Type B pancreatic cell (in vitro differentiated cells): ENCODE measurements around the gene UGT2B17. TPM values are rescaled to one million over a fixed set of nuclear protein-coding genes. Genes with fewer than 3 reads are reported as not detected.
"Not testable (repeated sequence)": the region's sequence is repeated elsewhere in the genome, so short reads cannot be mapped to it uniquely, and the experiment has no call there.

Experiments
- DNase-seq: peaks from one replicate; pipeline ENCODE4 v3.0.0; 2021; ENCODE audit warnings: mixed read lengths; ENCODE audit not compliant: unreplicated experiment; ENCODE audit errors: extremely low spot score
- H3K27ac Mint-ChIP-seq: 2 replicates; pipeline ENCODE4 v1.8.0; 2021; ENCODE audit warnings: mild to moderate bottlenecking, mixed read lengths
- H3K27me3 Mint-ChIP-seq: 2 replicates; pipeline ENCODE4 v1.8.0; 2021; ENCODE audit warnings: mixed read lengths
- H3K36me3 Mint-ChIP-seq: 2 replicates; pipeline ENCODE4 v1.8.0; 2021; ENCODE audit warnings: mixed read lengths
- H3K4me1 Mint-ChIP-seq: one replicate; pipeline ENCODE4 v1.8.0; 2021; ENCODE audit warnings: mixed read lengths; ENCODE audit not compliant: unreplicated experiment
- H3K4me3 Mint-ChIP-seq: 2 replicates; pipeline ENCODE4 v1.8.0; 2021; ENCODE audit warnings: mild to moderate bottlenecking, mixed read lengths
- H3K9me3 Mint-ChIP-seq: 2 replicates; pipeline ENCODE4 v1.8.0; 2021; ENCODE audit warnings: mixed read lengths
- CTCF ChIP-seq: fragments of 200-600 bp; sonication (generic); conservative IDR thresholded peaks from 2 replicates; pipeline ENCODE4 v1.5.0; 2021; ENCODE audit warnings: antibody characterized with exemption, mild to moderate bottlenecking
- total RNA-seq: library from RNA; stranded (reverse); gene quantifications from 2 replicates; pipeline ENCODE4 v1.2.1, GENCODE V29; 2021; ENCODE audit warnings: low replicate concordance

UGT2B17 gene
- total RNA-seq, 1 donor from 2014 or later = 0.31 TPM

GRCh38 chr4:68591204-68591603, 15.1 kb upstream of the UGT2B17 start:
- Mint-ChIP-seq H3K27ac (no peak overlapping the region), H3K4me1 (no peaks in the 10 kb centered on the region), H3K36me3 (no peaks in the 10 kb centered on the region), H3K9me3 (no peaks in the 10 kb centered on the region), H3K27me3 (no peaks in the 10 kb centered on the region), H3K4me3 (no peak overlapping the region)
- DNase-seq = no peak
- TF ChIP-seq CTCF = no peak

- H3K9me3 Mint-ChIP-seq = no peaks in the 10 kb centered on the region
- H3K4me3 Mint-ChIP-seq = no peak overlapping the region
- DNase-seq = no peak
- no peak for TF ChIP-seq CTCF
- no peaks in the 10 kb centered on the region for H3K36me3 Mint-ChIP-seq
- no peaks in the 10 kb centered on the region for H3K27me3 Mint-ChIP-seq
- no peaks in the 10 kb centered on the region for H3K4me1 Mint-ChIP-seq
- H3K27ac Mint-ChIP-seq = no peak overlapping the region
These were observed 13.7 kb upstream of the UGT2B17 start for GRCh38 chr4:68589790-68590189.

DNA sequence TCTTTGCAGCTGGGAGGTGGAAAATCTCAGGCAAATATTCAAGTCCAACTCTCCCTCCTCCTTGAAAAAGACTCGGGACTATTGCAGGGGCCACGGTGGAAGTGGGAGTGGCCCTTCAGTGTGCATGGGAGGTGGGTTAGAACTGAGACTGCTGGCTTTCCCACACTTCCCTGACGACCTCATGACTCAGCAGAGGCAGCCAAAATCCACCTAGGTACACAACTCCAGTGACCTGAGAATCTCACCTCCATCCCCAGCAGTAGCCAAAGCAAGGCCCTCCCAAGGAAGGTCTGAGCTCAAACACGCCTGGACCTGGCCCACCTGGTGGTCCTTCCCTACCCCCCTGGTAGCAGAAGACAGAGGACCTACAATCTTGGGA, 6.2 kb upstream of the UGT2B17 start:
- H3K4me1 Mint-ChIP-seq = no peaks in the 10 kb centered on the region
- peaks cover 4% of the 10 kb centered on the region for H3K9me3 Mint-ChIP-seq
- no peaks in the 10 kb centered on the region for H3K27me3 Mint-ChIP-seq
- no peak overlapping the region for H3K4me3 Mint-ChIP-seq
- H3K36me3 Mint-ChIP-seq = no peaks in the 10 kb centered on the region
- H3K27ac Mint-ChIP-seq = no peak overlapping the region
- TF ChIP-seq CTCF = no peak
- no peak for DNase-seq

DNA sequence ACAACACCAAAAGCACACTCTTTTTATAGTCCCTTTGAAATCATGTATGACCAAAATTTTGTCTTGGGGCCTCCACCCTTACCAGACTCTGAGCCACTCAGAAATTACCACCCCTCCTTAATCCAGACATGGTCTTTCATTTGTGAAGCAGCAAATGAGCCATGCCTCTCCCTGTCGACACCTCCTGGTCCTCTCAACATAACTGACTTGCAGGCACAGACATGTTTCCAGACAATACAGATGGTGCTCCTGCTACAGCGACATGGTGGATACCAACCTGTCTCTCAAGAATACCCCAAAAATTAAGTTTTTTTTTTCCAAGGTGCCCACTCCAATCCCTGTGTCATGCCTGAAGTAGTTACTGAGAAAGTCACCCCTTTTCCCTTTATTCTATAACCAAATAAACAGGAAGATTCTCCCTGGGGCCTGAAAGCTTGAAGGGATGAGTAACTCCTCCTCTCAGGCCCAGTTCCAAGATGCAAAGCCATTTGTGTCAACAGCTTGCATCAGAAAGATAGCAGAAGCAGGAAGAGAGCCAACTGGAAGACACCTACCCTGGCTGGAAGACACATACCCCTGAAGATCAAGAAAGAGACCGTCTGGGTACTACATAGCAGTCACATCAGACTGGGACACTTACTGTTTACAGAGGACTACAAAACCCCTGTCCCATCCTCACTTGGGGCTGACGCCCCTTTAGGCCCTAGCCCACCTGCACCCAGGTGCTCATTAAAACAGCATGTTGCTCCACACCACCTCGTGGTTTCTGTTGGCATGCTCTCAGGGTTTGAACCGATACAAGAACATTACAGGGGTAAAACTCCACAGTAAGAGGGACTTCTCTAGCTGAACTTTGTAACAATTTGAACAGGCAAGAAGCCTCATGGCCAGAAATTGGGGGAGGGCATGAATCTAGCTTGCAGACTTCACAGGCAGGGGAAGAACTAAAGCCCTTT, 5.5 kb upstream of the UGT2B17 start:
- H3K27ac Mint-ChIP-seq = no peak overlapping the region
- H3K9me3 Mint-ChIP-seq = peaks cover 4% of the 10 kb centered on the region
- H3K27me3 Mint-ChIP-seq = no peaks in the 10 kb centered on the region
- no peak for TF ChIP-seq CTCF
- H3K4me3 Mint-ChIP-seq = no peak overlapping the region
- H3K4me1 Mint-ChIP-seq = no peaks in the 10 kb centered on the region
- H3K36me3 Mint-ChIP-seq = no peaks in the 10 kb centered on the region
- no peak for DNase-seq

GRCh38 chr4:68577590-68577989, 1.5 kb upstream of the UGT2B17 start:
- no peak overlapping the region for H3K4me3 Mint-ChIP-seq
- no peaks in the 10 kb centered on the region for H3K4me1 Mint-ChIP-seq
- no peak for DNase-seq
- no peak overlapping the region for H3K27ac Mint-ChIP-seq
- no peaks in the 10 kb centered on the region for H3K36me3 Mint-ChIP-seq
- no peaks in the 10 kb centered on the region for H3K27me3 Mint-ChIP-seq
- H3K9me3 Mint-ChIP-seq = peaks cover 4% of the 10 kb centered on the region
- no peak for TF ChIP-seq CTCF

GRCh38 chr4:68575636-68576035, 486 bp downstream of the UGT2B17 start:
- H3K36me3 Mint-ChIP-seq, DNase-seq, H3K4me1 Mint-ChIP-seq, H3K27ac Mint-ChIP-seq, H3K4me3 Mint-ChIP-seq, H3K27me3 Mint-ChIP-seq, H3K9me3 Mint-ChIP-seq: not testable (repeated sequence)
